A549 (cell line): ENCODE data around the gene FOXO1. TPM values are rescaled to one million over a fixed set of nuclear protein-coding genes. Genes with fewer than 3 reads are reported as not detected.
"Not testable (repeated sequence)": the region's sequence is repeated elsewhere in the genome, so short reads cannot be mapped to it uniquely, and the experiment has no call there.

Source experiments
- ATAC-seq, 2 experiments: fragments of 200-7000 bp in 1 of 2; fragments of >200 bp in 1 of 2; cut with Nextera tagmentation in 1 of 2; cut with Tn5 transposase in 1 of 2; 3 replicates each; pipeline versions ENCODE4 v1.8.0 to v1.9.1; 2018 to 2020; ENCODE audit warnings: mild to moderate bottlenecking in 1 of 2, moderate library complexity in 1 of 2
- CTCF ChIA-PET: fragments of 300-600 bp; sonication (Branson Sonifier 250); formaldehyde crosslinking; extraction: SDS; loops from one replicate; lab custom pipeline; 2021; ENCODE audit warnings: antibody characterized with exemption, inconsistent platforms; lab: Yijun Ruan, JAX
- POLR2A ChIA-PET: fragments of 350-600 bp; formaldehyde crosslinking; extraction: SDS; loops from one replicate; lab custom pipeline; 2021; ENCODE audit warnings: antibody characterized with exemption, inconsistent platforms; lab: Yijun Ruan, JAX
- DNase-seq, 2 experiments: peaks; one replicate each; pipeline versions ENCODE4 v3.0.0 to v3.0.0-alpha.2; 2011 to 2016; ENCODE audit warnings: low read depth in 1 of 2, low spot score in 1 of 2
- FAIRE-seq: peaks from 2 replicates; lab custom pipeline; 2011; peaks lifted over from hg19 to GRCh38; lab: Jason Lieb, UNC
- H3K27ac ChIP-seq, 2 experiments: fragments of >200 bp; sonication (Bioruptor Twin); formaldehyde crosslinking; 3 replicates each; pipeline ENCODE4 v1.5.1; 2016 to 2017
- H3K4me1 ChIP-seq: fragments of >200 bp; sonication (Bioruptor Twin); formaldehyde crosslinking; 3 replicates; pipeline ENCODE4 v1.6.1; 2016
- H3K4me2 ChIP-seq: fragments of >200 bp; sonication (Bioruptor Twin); formaldehyde crosslinking; 3 replicates; pipeline ENCODE4 v1.6.1; 2016
- H3K4me3 ChIP-seq: fragments of >200 bp; sonication (Bioruptor Twin); formaldehyde crosslinking; 3 replicates; pipeline ENCODE4 v1.5.1; 2016
- H3K9me3 ChIP-seq: fragments of >200 bp; sonication (Bioruptor Twin); formaldehyde crosslinking; 3 replicates; pipeline ENCODE4 v1.6.1; 2016
- CBX2 ChIP-seq: fragments of 200-600 bp; sonication (generic); IDR thresholded peaks from 2 replicates; pipeline ENCODE4 v1.6.1; 2016; ENCODE audit warnings: low read depth, mild to moderate bottlenecking, borderline replicate concordance
- CBX8 ChIP-seq: fragments of 200-600 bp; sonication (generic); IDR thresholded peaks from 2 replicates; pipeline ENCODE4 v1.6.1; 2016
- CHD2 ChIP-seq: fragments of 150-350 bp; IDR thresholded peaks from 2 replicates; pipeline ENCODE4 v1.6.1; 2014; ENCODE audit warnings: low read length; ENCODE audit not compliant: partially characterized antibody
- CHD4 ChIP-seq: fragments of 200-600 bp; sonication (generic); IDR thresholded peaks from 2 replicates; pipeline ENCODE4 v1.6.1; 2016; ENCODE audit warnings: antibody characterized with exemption, mild to moderate bottlenecking, borderline replicate concordance
- EHF ChIP-seq: fragments of 250-450 bp; sonication (Bioruptor Pico); IDR thresholded peaks from 2 replicates; pipeline ENCODE4 v1.5.0; 2020; ENCODE audit warnings: mild to moderate bottlenecking
- EP300 ChIP-seq, 2 experiments: fragments of >200 bp; sonication (Bioruptor Twin); formaldehyde crosslinking; IDR thresholded peaks; 2 replicates in 1 of 2; 3 replicates in 1 of 2; pipeline ENCODE4 v1.6.1; 2016 to 2017
- GATA3 ChIP-seq: IDR thresholded peaks from 2 replicates; pipeline ENCODE4 v1.6.1; 2012; ENCODE audit warnings: borderline replicate concordance
- HMGXB4 ChIP-seq: fragments of 250-450 bp; sonication (Bioruptor Pico); IDR thresholded peaks from 2 replicates; pipeline ENCODE4 v1.5.0; 2021; ENCODE audit warnings: mild to moderate bottlenecking, moderate library complexity, borderline replicate concordance
- HOXB13 ChIP-seq: fragments of 250-450 bp; sonication (Bioruptor Pico); IDR thresholded peaks from 2 replicates; pipeline ENCODE4 v1.5.0; 2020; ENCODE audit warnings: low read depth, mild to moderate bottlenecking, moderate library complexity
- HOXB5 ChIP-seq: fragments of 250-450 bp; sonication (Bioruptor Pico); IDR thresholded peaks from 2 replicates; pipeline ENCODE4 v1.5.0; 2020; ENCODE audit warnings: mild to moderate bottlenecking, moderate library complexity
- JUN ChIP-seq, 2 experiments: fragments of >200 bp; sonication (Bioruptor Twin); formaldehyde crosslinking; IDR thresholded peaks; 2 replicates in 1 of 2; 3 replicates in 1 of 2; pipeline ENCODE4 v1.6.1; 2016 to 2017
- KDM1A ChIP-seq: fragments of 200-600 bp; sonication (generic); IDR thresholded peaks from 2 replicates; pipeline ENCODE4 v1.6.1; 2016; ENCODE audit warnings: low read depth, mild to moderate bottlenecking
- MYC ChIP-seq: IDR thresholded peaks from 2 replicates; pipeline ENCODE4 v1.6.1; 2012; ENCODE audit warnings: mild to moderate bottlenecking, inconsistent platforms, low read length, improper control_type of control experiment, borderline replicate concordance
- PHF8 ChIP-seq: fragments of 200-600 bp; sonication (generic); IDR thresholded peaks from 2 replicates; pipeline ENCODE4 v1.6.1; 2016; ENCODE audit warnings: low read depth, mild to moderate bottlenecking, antibody characterized with exemption, moderate library complexity, borderline replicate concordance
- POLR2A ChIP-seq: IDR thresholded peaks from 2 replicates; pipeline ENCODE4 v1.6.1; 2012; ENCODE audit warnings: mild to moderate bottlenecking, low read length
- RAD21 ChIP-seq, 2 experiments: fragments of >200 bp in 1 of 2; sonication (Bioruptor Twin) in 1 of 2; formaldehyde crosslinking in 1 of 2; IDR thresholded peaks in 1 of 2; conservative IDR thresholded peaks in 1 of 2; 2 replicates in 1 of 2; 3 replicates in 1 of 2; pipeline ENCODE4 v1.6.1; 2012 to 2018; ENCODE audit warnings: inconsistent platforms in 1 of 2
- RARB ChIP-seq: fragments of 250-450 bp; sonication (Bioruptor Pico); IDR thresholded peaks from 2 replicates; pipeline ENCODE4 v1.8.0; 2021; ENCODE audit warnings: mild to moderate bottlenecking, moderate library complexity
- RCOR1 ChIP-seq: fragments of 150-350 bp; IDR thresholded peaks from 2 replicates; pipeline ENCODE4 v1.6.1; 2014; ENCODE audit warnings: antibody characterized with exemption, low read length, low read depth
- SMC3 ChIP-seq: fragments of >200 bp; sonication (Bioruptor Twin); formaldehyde crosslinking; IDR thresholded peaks from 3 replicates; pipeline ENCODE4 v1.6.1; 2018; ENCODE audit warnings: inconsistent platforms
- ZC3H11A ChIP-seq: fragments of 450-650 bp; IDR thresholded peaks from 2 replicates; pipeline ENCODE4 v1.6.1; 2014; ENCODE audit warnings: antibody characterized with exemption, mild to moderate bottlenecking
- WGBS: methylation state at CpG from one replicate; pipeline ENCODE4 v1.1.6; 2017; ENCODE audit errors: missing lambda C conversion rate; 5-methylcytosine and 5-hydroxymethylcytosine counted together
- polyA minus RNA-seq: library from RNA; depleted of rRNA, polyadenylated mRNA; stranded (reverse); fragments of >200 nt; gene quantifications from 2 replicates; pipeline ENCODE4 v1.2.3, GENCODE V29; 2011; rRNA and poly(A)+ RNA removed
- polyA plus RNA-seq, 4 experiments: library from polyadenylated mRNA; depleted of rRNA in 3 of 4; stranded (reverse); fragments of >200 nt; fragmentation: RNase III in 1 of 4; extraction: RNeasy Plus Mini Kit Qiagen cat#74134 plus additional on column Dnase treatment in 1 of 4; gene quantifications; 2 replicates in 3 of 4; 3 replicates in 1 of 4; pipeline ENCODE4 v1.2.3, GENCODE V29; 2011 to 2017
- TF ChIP-seq, protein P1 (sequence below): IDR thresholded peaks from 2 replicates; pipeline ENCODE4 v1.6.1; 2012

Gene FOXO1
- polyA plus RNA-seq (2011; rRNA removed) (3.6 and 3.9 TPM in 2 replicates), polyA plus RNA-seq (2017; fragmentation: RNase III; extraction: RNeasy Plus Mini Kit Qiagen cat#74134 plus additional on column Dnase treatment) (2.0 to 2.3 TPM (median 2.2 TPM) in 3 replicates), polyA minus RNA-seq (10.5 and 11.0 TPM in 2 replicates)
- 1.1 and 1.6 TPM in 2 replicates for polyA plus RNA-seq (2012; cell fraction: cytosol; rRNA removed)
- 2.2 and 3.0 TPM in 2 replicates for polyA plus RNA-seq (2012; cell fraction: nucleus; rRNA removed)

GRCh38 chr13:40666045-40666932 is at the start of gene FOXO1:
Gene FOXO1 (minus strand): TSS chr13:40666641. CDS start chr13:40666212, 429 bp downstream.
- FAIRE-seq (no peak), DNase-seq (peak; percentile 74 to 89), ATAC-seq (peak; percentile 76 to 81)
- WGBS = under 1% methylated on average over 25 of the region's 108 CpGs
- Histone ChIP-seq H3K4me2 (peak within 1 kb of the TSS; percentile 89), H3K27ac (peak within 1 kb of the TSS; percentile 91 to 95), H3K4me1 (peaks cover 22% of the 10 kb centered on the region), H3K9me3 (no peaks in the 10 kb centered on the region), H3K4me3 (peak within 1 kb of the TSS; percentile 95)
- TF ChIP-seq MYC (no peak), RAD21 (conservative IDR thresholded peaks at IDR 0.05 in 1 of 2, IDR thresholded peaks at IDR 0.05 in 1 of 2) (peak in 1 of 2 experiments; percentile 11; a peak in 1 of 5 replicates), RARB (CRISPR knock-in tag) (no peak), HOXB5 (CRISPR knock-in tag) (no peak), RCOR1 (no peak), JUN (IDR thresholded peaks at IDR 0.05) (0 out of 5 replicates have a peak, but pooled peaks of 1 of the 2 experiments have one; percentile 13), CHD4 (no peak), EHF (CRISPR knock-in tag) (no peak), ZC3H11A (no peak), CBX8 (no peak), POLR2A (peak; percentile 73), PHF8 (peak; percentile 66), KDM1A (no peak), HOXB13 (CRISPR knock-in tag) (no peak), CBX2 (no peak), EP300 (IDR thresholded peaks at IDR 0.05) (no peak), GATA3 (no peak)
- TF ChIP-seq, protein P1, sequence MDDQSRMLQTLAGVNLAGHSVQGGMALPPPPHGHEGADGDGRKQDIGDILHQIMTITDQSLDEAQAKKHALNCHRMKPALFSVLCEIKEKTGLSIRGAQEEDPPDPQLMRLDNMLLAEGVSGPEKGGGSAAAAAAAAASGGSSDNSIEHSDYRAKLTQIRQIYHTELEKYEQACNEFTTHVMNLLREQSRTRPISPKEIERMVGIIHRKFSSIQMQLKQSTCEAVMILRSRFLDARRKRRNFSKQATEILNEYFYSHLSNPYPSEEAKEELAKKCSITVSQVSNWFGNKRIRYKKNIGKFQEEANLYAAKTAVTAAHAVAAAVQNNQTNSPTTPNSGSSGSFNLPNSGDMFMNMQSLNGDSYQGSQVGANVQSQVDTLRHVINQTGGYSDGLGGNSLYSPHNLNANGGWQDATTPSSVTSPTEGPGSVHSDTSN = peak; percentile 76; the same call in 1 of the 2 replicates
- ChIA-PET CTCF (no interaction called here), POLR2A (interaction anchor here (0.9 kb wide), 1 partner anchor 162 kb away, joined by 3 read pairs; no protein-coding TSS in a partner anchor)

GRCh38 chr13:40714433-40714832 is 48.0 kb upstream of the FOXO1 start:
- ATAC-seq, CTCF ChIA-PET, H3K27ac ChIP-seq, DNase-seq, POLR2A ChIA-PET, H3K4me1 ChIP-seq, H3K4me2 ChIP-seq, FAIRE-seq, H3K4me3 ChIP-seq, H3K9me3 ChIP-seq: not testable (repeated sequence)
- no CpG with 5 or more reads among the region's 1 CpG for WGBS

DNA sequence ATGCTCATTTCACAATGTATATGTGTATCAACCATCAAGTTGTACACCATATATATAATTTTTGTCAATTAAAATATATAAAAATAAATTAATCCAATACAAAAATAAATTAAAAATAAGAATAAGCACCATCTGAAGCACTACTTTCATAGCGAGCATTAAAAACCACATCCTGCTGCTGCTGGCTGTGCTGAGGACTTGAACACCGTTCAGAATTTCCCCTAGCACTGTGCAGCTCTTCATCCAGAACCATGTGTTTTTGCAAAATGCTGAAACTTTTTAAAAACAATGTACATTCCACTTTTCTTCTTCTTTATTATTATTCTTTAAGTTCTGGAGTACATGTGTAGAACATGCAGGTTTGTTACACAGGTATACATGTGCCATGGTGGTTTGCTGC is 40.0 kb upstream of the FOXO1 start:
- DNase-seq (no peak), ATAC-seq (no peak), FAIRE-seq (no peak)
- CTCF ChIA-PET = no interaction called here
- 25% methylated on average over 2 of the region's 2 CpGs for WGBS
- Histone ChIP-seq H3K9me3 (peaks cover 3% of the 10 kb centered on the region; the same call in 1 of the 3 replicates), H3K4me1 (no peaks in the 10 kb centered on the region), H3K4me2 (no peak overlapping the region), H3K4me3 (no peak overlapping the region), H3K27ac (no peak overlapping the region)
- TF ChIP-seq CHD2 (no peak), HMGXB4 (CRISPR knock-in tag) (no peak), SMC3 (no peak), JUN (IDR thresholded peaks at IDR 0.05) (no peak), EHF (CRISPR knock-in tag) (no peak), EP300 (IDR thresholded peaks at IDR 0.05) (no peak)
- POLR2A ChIA-PET = no interaction called here
